ENCODE data around the gene DOK7.

Gene DOK7

DNA sequence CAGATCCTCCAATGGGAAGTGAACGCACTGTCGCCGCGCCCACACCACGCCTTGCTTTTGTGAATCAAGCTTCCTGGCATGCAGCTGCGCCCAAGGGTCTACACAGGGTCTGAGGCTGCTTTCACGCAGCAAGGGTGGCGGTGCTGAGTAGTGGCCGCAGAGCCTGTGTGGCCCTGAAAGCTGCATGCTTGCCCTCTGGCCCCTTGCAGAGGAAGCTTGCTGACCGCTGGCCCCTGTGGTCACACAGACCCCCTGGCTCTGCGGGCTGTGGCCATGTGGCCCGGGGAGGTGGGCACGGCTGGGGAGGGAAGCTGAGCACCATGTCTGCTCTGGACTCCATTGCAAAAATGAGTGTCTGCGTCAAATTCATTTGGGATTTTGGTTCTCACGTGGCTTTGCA lies 8.8 kb downstream of the DOK7 start:
- DNase-seq (ENCODE audit: low read depth), result no peak
- TF ChIP-seq, protein P1, sequence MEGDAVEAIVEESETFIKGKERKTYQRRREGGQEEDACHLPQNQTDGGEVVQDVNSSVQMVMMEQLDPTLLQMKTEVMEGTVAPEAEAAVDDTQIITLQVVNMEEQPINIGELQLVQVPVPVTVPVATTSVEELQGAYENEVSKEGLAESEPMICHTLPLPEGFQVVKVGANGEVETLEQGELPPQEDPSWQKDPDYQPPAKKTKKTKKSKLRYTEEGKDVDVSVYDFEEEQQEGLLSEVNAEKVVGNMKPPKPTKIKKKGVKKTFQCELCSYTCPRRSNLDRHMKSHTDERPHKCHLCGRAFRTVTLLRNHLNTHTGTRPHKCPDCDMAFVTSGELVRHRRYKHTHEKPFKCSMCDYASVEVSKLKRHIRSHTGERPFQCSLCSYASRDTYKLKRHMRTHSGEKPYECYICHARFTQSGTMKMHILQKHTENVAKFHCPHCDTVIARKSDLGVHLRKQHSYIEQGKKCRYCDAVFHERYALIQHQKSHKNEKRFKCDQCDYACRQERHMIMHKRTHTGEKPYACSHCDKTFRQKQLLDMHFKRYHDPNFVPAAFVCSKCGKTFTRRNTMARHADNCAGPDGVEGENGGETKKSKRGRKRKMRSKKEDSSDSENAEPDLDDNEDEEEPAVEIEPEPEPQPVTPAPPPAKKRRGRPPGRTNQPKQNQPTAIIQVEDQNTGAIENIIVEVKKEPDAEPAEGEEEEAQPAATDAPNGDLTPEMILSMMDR (IDR thresholded peaks at IDR 0.05; ENCODE audit: low read length, missing control alignments), result no peak
- H3K4me3 ChIP-seq (replicated peaks; ENCODE audit: low read depth, low read length), result no peak overlapping the region

DNA sequence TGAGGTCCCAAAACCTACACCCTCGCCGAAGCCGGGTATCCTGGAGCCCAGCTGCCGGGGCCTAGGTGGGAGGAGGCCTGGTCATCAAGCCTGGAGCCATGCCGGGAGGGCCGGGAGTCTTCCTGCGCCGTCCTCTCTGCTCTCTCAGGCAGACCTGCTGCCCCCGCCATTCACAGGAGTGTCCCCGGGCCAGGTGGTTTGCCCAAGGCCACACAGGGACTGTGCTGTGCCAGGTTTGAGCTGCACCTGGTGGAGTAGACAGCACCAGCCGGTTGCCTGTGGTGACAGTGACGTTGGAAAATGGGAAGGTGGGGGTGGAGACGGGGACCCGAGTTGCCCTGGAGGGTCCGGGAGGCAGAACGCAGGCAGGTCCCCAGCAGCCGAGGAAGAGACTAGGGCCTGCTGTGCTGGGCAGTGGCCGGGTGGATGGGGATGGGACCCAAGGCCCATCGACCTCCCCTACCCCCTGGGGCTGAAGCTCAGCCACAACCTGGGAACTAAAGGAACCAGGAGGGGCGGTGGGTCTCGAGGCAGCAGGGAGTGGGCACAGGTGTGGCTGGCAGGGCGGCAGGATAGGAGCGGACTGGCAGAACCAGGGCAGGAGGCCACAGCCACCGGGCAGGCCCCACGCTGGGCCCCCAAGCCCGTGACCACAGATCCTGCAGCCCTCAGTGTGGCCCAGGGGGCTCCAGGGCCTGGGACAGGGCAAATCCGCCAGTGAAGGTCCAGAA lies 9.5 kb downstream of the DOK7 start:
- TF ChIP-seq, protein P1 (IDR thresholded peaks at IDR 0.05; ENCODE audit: low read length, missing control alignments), result no peak
- DNase-seq (ENCODE audit: low read depth), result no peak

DNA sequence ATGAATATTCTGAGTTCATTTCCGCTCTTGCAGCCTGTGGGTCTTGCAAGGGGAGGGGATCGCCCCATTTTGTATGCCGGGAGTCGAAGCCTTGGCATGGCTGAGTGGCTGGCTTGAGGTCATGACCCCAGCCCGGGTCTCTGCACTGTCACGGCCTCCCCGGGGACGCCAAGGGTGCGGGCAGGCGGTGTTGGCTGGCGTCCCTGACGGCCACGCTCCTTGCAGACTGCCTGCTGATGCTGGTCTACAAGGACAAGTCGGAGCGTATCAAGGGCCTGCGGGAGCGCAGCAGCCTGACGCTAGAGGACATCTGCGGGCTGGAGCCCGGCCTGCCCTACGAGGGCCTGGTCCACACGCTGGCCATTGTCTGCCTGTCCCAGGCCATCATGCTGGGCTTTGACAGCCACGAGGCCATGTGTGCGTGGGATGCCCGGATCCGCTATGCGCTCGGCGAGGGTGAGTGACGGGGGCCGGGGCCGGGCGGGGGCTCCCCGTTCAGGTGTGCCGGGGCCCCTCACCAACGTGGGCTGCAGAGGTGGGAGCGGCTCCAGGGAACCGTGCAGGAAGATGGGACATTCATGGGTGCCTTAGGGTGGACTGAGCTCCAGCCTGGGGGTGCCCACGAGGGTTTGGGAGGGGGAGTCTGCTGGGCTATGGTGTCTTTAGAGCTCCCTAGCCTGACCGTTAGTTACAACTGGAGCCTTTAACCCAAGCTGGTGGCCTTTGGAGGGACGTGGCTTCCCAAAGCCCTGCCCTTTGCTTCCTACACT lies 10.3 kb downstream of the DOK7 start:
- H3K4me3 ChIP-seq (replicated peaks; ENCODE audit: low read depth, low read length), result no peak overlapping the region
- no peak for DNase-seq (ENCODE audit: low read depth)
- TF ChIP-seq, protein P1 (IDR thresholded peaks at IDR 0.05; ENCODE audit: low read length, missing control alignments), result no peak

More for the DNA sequence above, 9.5 kb downstream of the DOK7 start:
- no peak overlapping the region for H3K4me3 ChIP-seq (replicated peaks; ENCODE audit: low read depth, low read length)

DNA sequence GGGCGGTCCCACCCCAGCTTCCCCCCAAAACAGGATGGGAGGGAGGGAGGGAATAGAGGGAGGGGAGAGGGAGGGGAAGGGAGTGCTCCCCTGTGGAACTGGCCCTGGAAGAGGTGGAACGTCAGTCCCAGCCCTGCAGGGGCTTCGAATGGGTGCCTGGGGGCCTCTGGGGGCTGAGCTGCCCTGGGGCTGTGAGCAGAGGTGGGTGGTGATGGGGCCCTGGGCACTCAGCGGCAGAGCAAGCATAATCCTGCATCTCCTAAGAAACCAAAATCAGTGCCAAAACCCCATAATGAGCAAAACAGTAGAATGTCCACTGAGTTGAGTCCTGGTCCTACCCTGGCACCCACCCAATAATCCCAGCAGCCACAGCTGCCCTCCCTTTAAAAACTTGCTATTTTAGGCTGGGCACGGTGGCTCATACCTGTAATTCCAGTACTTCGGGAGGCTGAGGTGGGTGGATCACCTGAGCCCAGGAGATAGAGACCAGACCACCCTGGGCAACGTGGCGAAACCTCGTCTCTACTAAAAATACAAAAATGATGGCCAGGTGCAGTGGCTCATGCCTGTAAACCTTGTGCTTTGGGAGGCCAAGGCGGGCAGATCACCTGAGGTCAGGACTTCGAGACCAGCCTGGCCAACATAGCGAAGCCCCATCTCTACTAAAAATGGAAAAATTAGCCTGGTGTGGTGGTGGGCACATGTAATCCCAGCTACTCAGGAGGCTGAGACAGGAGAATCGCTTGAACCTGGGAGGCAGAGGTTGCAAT lies 11.1 kb downstream of the DOK7 start:
- DNase-seq (ENCODE audit: low read depth), result no peak
- no peak overlapping the region for H3K4me3 ChIP-seq (replicated peaks; ENCODE audit: low read depth, low read length)
- TF ChIP-seq, protein P1 (IDR thresholded peaks at IDR 0.05; ENCODE audit: low read length, missing control alignments), result no peak

DNA sequence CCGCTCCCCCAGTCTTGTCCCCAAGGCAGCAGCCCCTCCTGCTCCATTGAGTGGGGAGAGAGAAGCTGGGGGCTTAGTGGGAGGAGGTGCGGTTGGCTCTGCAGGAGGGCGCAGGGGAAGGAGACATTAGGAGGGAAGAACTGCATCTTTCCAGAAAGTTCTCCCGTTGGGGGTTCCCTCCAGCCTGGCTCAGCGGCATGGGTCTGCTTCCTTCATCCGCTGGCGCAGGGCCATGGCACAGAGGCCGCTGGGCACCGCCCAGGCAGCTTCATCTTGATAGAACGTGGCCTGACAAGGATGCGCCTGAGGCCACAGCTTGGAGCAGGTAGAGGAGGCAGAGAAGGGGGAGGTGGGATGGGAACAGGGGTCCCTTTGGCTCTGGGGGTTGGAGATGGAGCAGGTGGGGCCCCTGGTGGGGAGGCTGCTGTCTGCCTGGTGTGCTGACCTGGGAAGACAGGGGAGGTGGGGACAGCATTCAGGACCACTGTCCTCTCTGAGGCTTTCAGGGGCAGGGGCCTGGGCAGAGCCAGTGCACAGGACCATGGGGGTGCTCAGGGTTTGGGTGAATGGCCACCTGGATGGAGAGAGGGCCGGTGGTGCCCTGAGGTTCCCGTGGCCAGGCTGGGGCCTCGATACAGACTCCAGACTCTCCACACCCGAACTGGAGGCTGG lies 12.1 kb downstream of the DOK7 start:
- TF ChIP-seq, protein P1 (IDR thresholded peaks at IDR 0.05; ENCODE audit: low read length, missing control alignments), result no peak
- H3K4me3 ChIP-seq (replicated peaks; ENCODE audit: low read depth, low read length), result no peak overlapping the region
- DNase-seq (ENCODE audit: low read depth), result no peak

DNA sequence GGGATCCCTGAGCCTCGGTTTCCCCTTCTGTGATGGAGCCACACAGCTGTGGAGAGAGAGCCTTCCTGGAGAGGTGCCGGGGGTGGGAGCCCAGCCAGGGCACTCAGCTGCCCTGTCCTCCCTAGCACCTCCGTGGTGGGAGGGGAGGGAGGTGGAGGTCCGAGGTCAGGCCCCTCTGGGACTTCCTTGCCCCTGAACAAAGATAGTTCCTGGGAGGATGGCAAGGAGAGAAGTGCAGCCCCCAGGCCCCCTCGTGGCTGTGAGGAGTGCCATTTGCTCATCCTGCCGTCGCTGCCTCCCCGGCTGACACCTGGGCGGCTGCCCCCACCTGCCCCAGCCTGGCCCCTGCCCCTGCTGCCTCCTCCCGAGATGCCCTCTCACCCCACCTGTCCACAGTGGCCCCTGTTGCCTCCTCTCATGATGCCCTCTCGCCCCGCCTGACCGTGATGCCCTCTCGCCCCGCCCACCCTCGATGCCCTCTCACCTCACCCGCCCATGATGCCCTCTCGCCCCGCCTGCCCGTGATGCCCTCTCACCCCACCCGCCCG lies 12.7 kb downstream of the DOK7 start:
- H3K4me3 ChIP-seq (replicated peaks; ENCODE audit: low read depth, low read length), result no peak overlapping the region
- no peak for DNase-seq (ENCODE audit: low read depth)
- TF ChIP-seq, protein P1 (IDR thresholded peaks at IDR 0.05; ENCODE audit: low read length, missing control alignments), result no peak
